ENCODE measurements around the gene EIF1AY.
"Not testable (repeated sequence)": the region's sequence is repeated elsewhere in the genome, so short reads cannot be mapped to it uniquely, and the experiment has no call there.

The EIF1AY gene

GRCh38 chrY:20575531-20576121 lies at the start of gene EIF1AY:
Gene EIF1AY (plus strand): TSS chrY:20575776. CDS start chrY:20575872, 96 bp downstream.
- DNase-seq (ENCODE audit: low spot score) = peak; percentile 88

- DNase-seq (ENCODE audit: low spot score) = no peak
Observed at GRCh38 chrY:20528435-20528834, 47.1 kb upstream of the EIF1AY start.

GRCh38 chrY:20538186-20538585 lies 37.4 kb upstream of the EIF1AY start:
- DNase-seq (ENCODE audit: low spot score) = no peak

- DNase-seq (ENCODE audit: low spot score) = no peak
Observed at GRCh38 chrY:20538933-20539332, 36.6 kb upstream of the EIF1AY start.

- DNase-seq (ENCODE audit: low spot score) = no peak
Observed at GRCh38 chrY:20544451-20544960, 31.1 kb upstream of the EIF1AY start.

GRCh38 chrY:20546071-20546470 lies 29.5 kb upstream of the EIF1AY start:
- no peak for DNase-seq (ENCODE audit: low spot score)

GRCh38 chrY:20549289-20549688 lies 26.3 kb upstream of the EIF1AY start:
- DNase-seq (ENCODE audit: low spot score) = no peak

GRCh38 chrY:20551840-20552239 lies 23.7 kb upstream of the EIF1AY start:
- no peak for DNase-seq (ENCODE audit: low spot score)

GRCh38 chrY:20552764-20553323 lies 22.7 kb upstream of the EIF1AY start:
- DNase-seq (ENCODE audit: low spot score) = not testable (repeated sequence)

GRCh38 chrY:20555820-20556219 lies 19.8 kb upstream of the EIF1AY start:
- DNase-seq (ENCODE audit: low spot score) = no peak

GRCh38 chrY:20558677-20559076 lies 16.9 kb upstream of the EIF1AY start:
- DNase-seq (ENCODE audit: low spot score) = no peak

GRCh38 chrY:20559873-20560512 lies 15.6 kb upstream of the EIF1AY start:
- no peak for DNase-seq (ENCODE audit: low spot score)

GRCh38 chrY:20571306-20571705 lies 4.3 kb upstream of the EIF1AY start:
- no peak for DNase-seq (ENCODE audit: low spot score)

GRCh38 chrY:20576506-20576905 lies 930 bp downstream of the EIF1AY start:
- DNase-seq (ENCODE audit: low spot score) = no peak

- no peak for DNase-seq (ENCODE audit: low spot score)
Observed at GRCh38 chrY:20578206-20578605, 2.6 kb downstream of the EIF1AY start.

- no peak for DNase-seq (ENCODE audit: low spot score)
Observed at GRCh38 chrY:20581687-20582086, 6.1 kb downstream of the EIF1AY start.

- no peak for DNase-seq (ENCODE audit: low spot score)
Observed at GRCh38 chrY:20586161-20586560, 10.6 kb downstream of the EIF1AY start.
